GM21786 (cell line): Measurements from ENCODE around the gene TP53.

Source experiments
- ATAC-seq: cut with Tn5 transposase; IDR thresholded peaks from one replicate; pipeline ENCODE4 v1.9.1; 2021; ENCODE audit not compliant: unreplicated experiment

Gene TP53

GRCh38 chr17:7687072-7687907 lies at the start of gene TP53:
Gene TP53 (minus strand): TSS chr17:7687490. CDS start chr17:7676594, 10,896 bp downstream.
- no peak for ATAC-seq

- ATAC-seq: no peak
These were observed 45.8 kb upstream of the TP53 start for GRCh38 chr17:7732981-7733539.

DNA sequence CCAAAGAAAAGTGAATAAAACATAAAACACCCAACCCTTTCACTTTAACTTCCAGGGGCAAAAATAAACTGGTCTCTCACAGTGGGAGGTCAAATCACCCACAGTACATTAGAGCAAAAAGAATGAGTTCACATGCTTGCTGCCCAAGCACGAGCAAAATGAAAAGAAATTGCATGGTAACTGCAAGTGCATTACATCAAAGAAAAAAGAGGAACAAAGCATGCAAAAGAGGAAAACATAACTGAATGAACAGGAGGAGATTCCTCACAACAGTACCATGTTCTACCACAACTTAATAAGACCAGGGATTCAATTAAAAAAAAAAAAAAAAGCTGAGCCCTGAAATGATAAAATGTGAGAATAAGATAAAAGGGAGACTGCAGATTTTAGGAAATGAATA lies 42.5 kb upstream of the TP53 start:
- no peak for ATAC-seq

GRCh38 chr17:7727886-7728285 lies 40.6 kb upstream of the TP53 start:
- ATAC-seq: no peak

GRCh38 chr17:7721612-7722011 lies 34.3 kb upstream of the TP53 start:
- no peak for ATAC-seq

- ATAC-seq: no peak
These were observed 32.8 kb upstream of the TP53 start for GRCh38 chr17:7720125-7720524.

GRCh38 chr17:7719661-7720060 lies 32.4 kb upstream of the TP53 start:
- no peak for ATAC-seq

DNA sequence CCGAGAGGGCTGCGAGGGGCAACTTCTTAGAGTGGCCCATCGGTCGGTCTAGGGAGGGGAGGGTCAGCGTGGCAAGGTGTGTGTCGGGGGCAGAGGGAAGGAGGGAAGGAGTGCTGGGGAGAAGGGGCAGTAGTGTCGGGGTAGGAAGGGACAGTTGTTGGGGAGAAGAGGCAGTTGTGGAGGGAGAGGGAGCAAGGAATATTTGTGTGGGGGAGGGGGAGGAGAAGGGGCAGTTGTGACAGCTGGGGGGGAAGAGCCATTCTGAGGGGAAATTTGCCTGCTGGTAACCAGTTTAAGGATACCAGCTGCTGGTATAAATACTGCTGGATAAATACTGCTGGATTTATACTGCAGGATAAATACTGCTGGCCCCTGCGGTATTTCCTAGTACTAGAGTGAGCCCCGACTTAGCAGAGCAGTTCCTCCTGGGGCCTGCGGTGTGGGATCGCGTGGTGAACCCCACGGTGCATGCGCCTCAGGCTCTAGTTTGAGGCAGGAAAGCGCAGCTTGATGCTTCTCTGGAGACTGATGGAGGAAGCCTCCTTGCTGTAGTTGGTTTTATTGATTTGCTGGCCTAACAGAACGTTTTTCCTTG lies 30.6 kb upstream of the TP53 start:
- no peak for ATAC-seq

GRCh38 chr17:7716901-7717755 lies 29.8 kb upstream of the TP53 start, which contains the start of gene DNAH2:
Gene DNAH2 (plus strand): TSS chr17:7717744. CDS start chr17:7719735, 1,991 bp downstream.
- no peak for ATAC-seq

DNA sequence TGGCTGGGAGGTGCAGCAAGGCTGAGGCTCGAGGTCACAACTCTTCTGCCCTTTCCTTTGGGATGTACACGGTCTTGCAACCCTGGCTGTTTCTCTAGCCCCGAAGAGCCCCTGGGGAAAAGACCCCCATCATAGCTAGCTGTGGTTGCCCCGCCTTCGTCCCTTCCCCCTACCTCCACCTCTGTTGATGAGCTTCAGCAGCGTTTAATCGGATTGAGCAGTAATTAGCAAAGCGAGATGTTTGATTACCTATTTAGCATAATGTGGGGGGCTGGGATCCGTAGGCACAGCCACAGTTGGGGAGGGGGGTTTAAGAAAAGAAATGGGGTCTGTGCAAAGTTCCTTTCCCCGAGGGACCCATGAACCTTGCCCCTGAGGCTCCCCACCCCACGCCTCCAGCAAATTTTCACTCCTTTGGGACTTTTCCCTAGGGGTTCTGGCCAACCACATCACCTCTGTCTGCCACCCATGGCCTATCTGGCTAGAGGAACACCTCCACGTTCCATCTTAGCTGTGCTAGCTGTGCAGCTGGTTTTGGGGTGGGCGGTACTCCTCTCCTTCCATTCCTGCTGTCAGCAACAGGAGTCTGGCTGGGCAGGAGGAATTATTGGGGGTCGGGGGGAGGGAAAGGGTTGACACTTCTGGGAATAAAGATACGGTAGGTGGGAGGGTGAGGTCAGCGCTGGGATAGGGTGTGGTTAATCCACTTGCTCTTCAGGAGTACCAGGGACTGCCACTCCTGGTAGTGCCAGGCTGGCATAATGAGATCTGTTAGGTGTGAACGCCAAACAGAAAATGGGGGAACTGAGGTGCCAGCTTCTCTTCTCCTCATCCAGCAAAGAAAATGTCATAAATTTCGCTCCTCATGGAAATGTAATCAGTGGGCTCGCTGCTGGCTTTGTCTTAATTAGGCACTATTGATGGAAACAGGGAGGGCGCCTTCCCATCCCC lies 28.9 kb upstream of the TP53 start:
- no peak for ATAC-seq

GRCh38 chr17:7714721-7715594 lies 27.7 kb upstream of the TP53 start:
- ATAC-seq: no peak

- no peak for ATAC-seq
These were observed 26.5 kb upstream of the TP53 start for GRCh38 chr17:7713782-7714181.

- ATAC-seq: no peak
These were observed 25.0 kb upstream of the TP53 start for GRCh38 chr17:7712111-7712771.

GRCh38 chr17:7711051-7711755 lies 23.9 kb upstream of the TP53 start:
- ATAC-seq: no peak

DNA sequence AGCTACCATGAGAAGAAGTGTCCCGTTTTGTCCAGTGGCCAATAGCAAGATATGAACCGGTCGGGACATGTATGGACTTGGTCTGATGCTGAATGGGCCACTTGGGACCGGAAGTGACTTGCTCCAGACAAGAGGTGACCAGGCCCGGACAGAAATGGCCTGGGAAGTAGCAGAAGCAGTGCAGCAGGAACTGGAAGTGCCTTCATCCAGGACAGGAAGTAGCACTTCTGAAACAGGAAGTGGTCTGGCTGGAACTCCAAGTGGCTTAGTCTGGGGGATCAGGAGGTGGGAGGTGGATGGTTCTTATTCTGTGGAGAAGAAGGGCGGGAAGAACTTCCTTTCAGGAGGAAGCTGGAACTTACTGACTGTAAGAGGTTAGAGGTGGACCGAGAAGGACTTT lies 23.0 kb upstream of the TP53 start:
- ATAC-seq: no peak

DNA sequence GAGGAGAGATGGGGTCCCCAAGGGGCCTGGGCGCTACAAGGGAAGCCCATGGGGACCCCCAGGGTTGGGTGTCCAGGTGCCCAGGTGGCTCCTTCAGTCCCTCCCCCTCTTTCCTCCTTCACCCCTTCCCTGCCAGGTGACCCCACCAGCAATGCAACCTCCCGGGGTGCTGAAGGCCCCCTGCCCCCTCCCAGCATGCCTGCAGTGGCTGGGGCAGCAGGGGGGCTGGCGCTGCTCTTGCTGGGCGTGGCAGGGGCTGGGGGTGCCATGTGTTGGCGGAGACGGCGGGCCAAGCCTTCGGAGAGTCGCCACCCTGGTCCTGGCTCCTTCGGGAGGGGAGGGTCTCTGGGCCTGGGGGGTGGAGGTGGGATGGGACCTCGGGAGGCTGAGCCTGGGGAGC lies 21.7 kb upstream of the TP53 start:
- ATAC-seq: no peak

GRCh38 chr17:7707858-7708750 lies 20.8 kb upstream of the TP53 start:
- no peak for ATAC-seq
